HepG2 (cell line): ENCODE data around the gene DTD2. TPM values are rescaled to one million over a fixed set of nuclear protein-coding genes. Genes with fewer than 3 reads are reported as not detected.
A peak's percentile ranks its signal among the peaks of the same experiment; 100 is the strongest.

Source experiments
- KDM1A ChIP-seq: IDR thresholded peaks from 2 replicates; pipeline ENCODE4 v1.6.1; 2016; ENCODE audit warnings: missing compliant biosample characterization
- KDM5A ChIP-seq: fragments of 200-600 bp; sonication (generic); IDR thresholded peaks from 2 replicates; pipeline ENCODE4 v1.7.0; 2018; ENCODE audit warnings: antibody characterized with exemption, mild to moderate bottlenecking, low read length, borderline replicate concordance
- MEIS2 ChIP-seq: sonication (generic); formaldehyde crosslinking; IDR thresholded peaks from 2 replicates; pipeline ENCODE4 v1.9.0; 2021; ENCODE audit warnings: mild to moderate bottlenecking, missing genetic modification reagents
- MLXIP ChIP-seq: sonication (generic); formaldehyde crosslinking; IDR thresholded peaks from 2 replicates; pipeline ENCODE4 v1.9.0; 2021; ENCODE audit warnings: missing genetic modification reagents, borderline replicate concordance
- NAIF1 ChIP-seq: sonication (generic); formaldehyde crosslinking; IDR thresholded peaks from 2 replicates; pipeline ENCODE4 v1.5.0; 2020; ENCODE audit warnings: mild to moderate bottlenecking, missing genetic modification reagents, borderline replicate concordance
- NFAT5 ChIP-seq: sonication (generic); formaldehyde crosslinking; IDR thresholded peaks from 2 replicates; pipeline ENCODE4 v1.4.0; 2020; ENCODE audit warnings: missing genetic modification reagents
- SNRNP70 ChIP-seq: fragments of 200-400 bp; formaldehyde crosslinking; IDR thresholded peaks from 2 replicates; pipeline ENCODE4 v1.6.1; 2017; ENCODE audit warnings: mild to moderate bottlenecking, low read depth, low read length, moderate library complexity
- ZNF256 ChIP-seq: sonication (generic); formaldehyde crosslinking; conservative IDR thresholded peaks from 2 replicates; pipeline ENCODE4 v1.4.0; 2020; ENCODE audit warnings: missing genetic modification reagents
- ZNF513 ChIP-seq: sonication (generic); formaldehyde crosslinking; conservative IDR thresholded peaks from 2 replicates; pipeline ENCODE4 v1.5.0; 2020; ENCODE audit warnings: missing genetic modification reagents
- ZNF674 ChIP-seq: sonication (generic); formaldehyde crosslinking; IDR thresholded peaks from 2 replicates; pipeline ENCODE4 v1.5.0; 2020; ENCODE audit warnings: low read depth, mild to moderate bottlenecking, missing genetic modification reagents
- ZNF782 ChIP-seq: sonication (generic); formaldehyde crosslinking; IDR thresholded peaks from 2 replicates; pipeline ENCODE4 v1.4.0; 2020; ENCODE audit warnings: missing genetic modification reagents, mild to moderate bottlenecking, borderline replicate concordance
- polyA plus RNA-seq, 8 experiments: library from polyadenylated mRNA; depleted of rRNA in 3 of 8; stranded (reverse) in 7 of 8; unstranded in 1 of 8; fragments of >200 nt; fragmentation: Illumina TruSeq in 4 of 8; extraction: Trizol in 4 of 8; gene quantifications; 2 replicates each; pipeline versions ENCODE4 v1.2.1 to v1.2.3, GENCODE V29; 2011 to 2016; ENCODE audit warnings: low read depth in 4 of 8, missing spikeins in 1 of 8, mixed read lengths in 1 of 8; ENCODE audit not compliant: insufficient read depth in 1 of 8
- total RNA-seq, 5 experiments: library from RNA; depleted of rRNA; stranded (reverse); fragments of >200 nt; fragmentation: Illumina TruSeq; extraction: Trizol; gene quantifications; 2 replicates each; pipeline ENCODE4 v1.2.3, GENCODE V29; 2016; ENCODE audit warnings: low read depth in 1 of 5
- TF ChIP-seq, protein P1 (sequence below): sonication (generic); formaldehyde crosslinking; IDR thresholded peaks from 2 replicates; pipeline ENCODE4 v1.8.1; 2023; ENCODE audit warnings: mild to moderate bottlenecking, missing genetic modification reagents
- TF ChIP-seq, protein P2 (sequence below): sonication (generic); formaldehyde crosslinking; IDR thresholded peaks from 2 replicates; pipeline ENCODE4 v1.4.0; 2020; ENCODE audit warnings: missing genetic modification reagents, borderline replicate concordance

DTD2 gene
- total and polyA plus RNA-seq, 2 of the 13 experiments (the other 11 are each of a cell fraction or from before 2014, with no cell fraction given), result 22.3 to 49.8 TPM

- TF ChIP-seq ZNF782 (peak; percentile 100), KDM1A (CRISPR knock-in tag) (no peak), MLXIP (CRISPR knock-in tag) (peak; percentile 94), KDM5A (0 out of 2 replicates have a peak, but pooled peaks have one; percentile 72), NAIF1 (CRISPR knock-in tag) (peak; percentile 98), SNRNP70 (no peak), ZNF513 (CRISPR knock-in tag) (no peak; the same call in 1 of the 2 replicates), ZNF256 (peak; percentile 99), ZNF674 (CRISPR knock-in tag) (peak; percentile 97), MEIS2 (CRISPR knock-in tag) (peak; percentile 97), NFAT5 (CRISPR knock-in tag) (peak; percentile 99)
- TF ChIP-seq, protein P1, sequence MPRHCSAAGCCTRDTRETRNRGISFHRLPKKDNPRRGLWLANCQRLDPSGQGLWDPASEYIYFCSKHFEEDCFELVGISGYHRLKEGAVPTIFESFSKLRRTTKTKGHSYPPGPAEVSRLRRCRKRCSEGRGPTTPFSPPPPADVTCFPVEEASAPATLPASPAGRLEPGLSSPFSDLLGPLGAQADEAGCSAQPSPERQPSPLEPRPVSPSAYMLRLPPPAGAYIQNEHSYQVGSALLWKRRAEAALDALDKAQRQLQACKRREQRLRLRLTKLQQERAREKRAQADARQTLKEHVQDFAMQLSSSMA (CRISPR knock-in tag), result peak; percentile 98
- TF ChIP-seq, protein P2, sequence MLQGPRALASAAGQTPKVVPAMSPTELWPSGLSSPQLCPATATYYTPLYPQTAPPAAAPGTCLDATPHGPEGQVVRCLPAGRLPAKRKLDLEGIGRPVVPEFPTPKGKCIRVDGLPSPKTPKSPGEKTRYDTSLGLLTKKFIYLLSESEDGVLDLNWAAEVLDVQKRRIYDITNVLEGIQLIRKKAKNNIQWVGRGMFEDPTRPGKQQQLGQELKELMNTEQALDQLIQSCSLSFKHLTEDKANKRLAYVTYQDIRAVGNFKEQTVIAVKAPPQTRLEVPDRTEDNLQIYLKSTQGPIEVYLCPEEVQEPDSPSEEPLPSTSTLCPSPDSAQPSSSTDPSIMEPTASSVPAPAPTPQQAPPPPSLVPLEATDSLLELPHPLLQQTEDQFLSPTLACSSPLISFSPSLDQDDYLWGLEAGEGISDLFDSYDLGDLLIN, result peak; percentile 93; the same call in 1 of the 2 replicates
- TF ChIP-seq, all 625 proteins: peak for 539
These were observed at the start of gene DTD2 (continued) for GRCh38 chr14:31456841-31457664.
